Body of pancreas (tissue), 4 donors: Measurements from ENCODE around the gene EPHA10.
"Not testable (repeated sequence)": the region's sequence is repeated elsewhere in the genome, so short reads cannot be mapped to it uniquely, and the experiment has no call there.

Experiments used
- CTCF ChIP-seq, 7 experiments: fragments of 450-650 bp in 4 of 7; fragments of 200-600 bp in 3 of 7; sonication (generic) in 3 of 7; IDR thresholded peaks; one replicate each; pipeline ENCODE4 v1.5.1; 2016 to 2019; ENCODE audit warnings: antibody characterized with exemption in 7 of 7
- POLR2A ChIP-seq, 3 donors: fragments of 450-650 bp; IDR thresholded peaks; one replicate each; pipeline ENCODE4 v1.6.1; 2016; ENCODE audit warnings: antibody characterized with exemption in 3 of 3, mild to moderate bottlenecking in 2 of 3

- not testable (repeated sequence) for TF ChIP-seq CTCF, POLR2A (IDR thresholded peaks at IDR 0.05)
Observed at GRCh38 chr1:37737975-37738374, 26.9 kb downstream of the EPHA10 start.
